Measurements from ENCODE around the gene OR10G3. TPM values are rescaled to one million over a fixed set of nuclear protein-coding genes. Genes with fewer than 3 reads are reported as not detected.

The OR10G3 gene
- total RNA-seq, 2 donors from 2014 or later = not detected

- Histone ChIP-seq H3K36me3 (no peaks in the 10 kb centered on the region), H3K27ac (no peak overlapping the region), H3K27me3 (replicated peaks; ENCODE audit: insufficient read depth) (no peaks in the 10 kb centered on the region), H3K4me1 (replicated peaks) (no peaks in the 10 kb centered on the region), H3K4me3 (no peak overlapping the region), H3K9me3 (no peaks in the 10 kb centered on the region)
- DNase-seq (ENCODE audit: low spot score) = no peak
- TF ChIP-seq POLR2AphosphoS5 (IDR thresholded peaks at IDR 0.05) (no peak), POLR2A (IDR thresholded peaks at IDR 0.05) (no peak)
- TF ChIP-seq, protein P1, sequence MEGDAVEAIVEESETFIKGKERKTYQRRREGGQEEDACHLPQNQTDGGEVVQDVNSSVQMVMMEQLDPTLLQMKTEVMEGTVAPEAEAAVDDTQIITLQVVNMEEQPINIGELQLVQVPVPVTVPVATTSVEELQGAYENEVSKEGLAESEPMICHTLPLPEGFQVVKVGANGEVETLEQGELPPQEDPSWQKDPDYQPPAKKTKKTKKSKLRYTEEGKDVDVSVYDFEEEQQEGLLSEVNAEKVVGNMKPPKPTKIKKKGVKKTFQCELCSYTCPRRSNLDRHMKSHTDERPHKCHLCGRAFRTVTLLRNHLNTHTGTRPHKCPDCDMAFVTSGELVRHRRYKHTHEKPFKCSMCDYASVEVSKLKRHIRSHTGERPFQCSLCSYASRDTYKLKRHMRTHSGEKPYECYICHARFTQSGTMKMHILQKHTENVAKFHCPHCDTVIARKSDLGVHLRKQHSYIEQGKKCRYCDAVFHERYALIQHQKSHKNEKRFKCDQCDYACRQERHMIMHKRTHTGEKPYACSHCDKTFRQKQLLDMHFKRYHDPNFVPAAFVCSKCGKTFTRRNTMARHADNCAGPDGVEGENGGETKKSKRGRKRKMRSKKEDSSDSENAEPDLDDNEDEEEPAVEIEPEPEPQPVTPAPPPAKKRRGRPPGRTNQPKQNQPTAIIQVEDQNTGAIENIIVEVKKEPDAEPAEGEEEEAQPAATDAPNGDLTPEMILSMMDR (IDR thresholded peaks at IDR 0.05) = no peak
- intact Hi-C loops (cut with DNase I) = no loop called here
- WGBS = 57% methylated on average over 5 of the region's 5 CpGs
Observed at GRCh38 chr14:21543963-21544362, 35.9 kb downstream of the OR10G3 start.

DNA sequence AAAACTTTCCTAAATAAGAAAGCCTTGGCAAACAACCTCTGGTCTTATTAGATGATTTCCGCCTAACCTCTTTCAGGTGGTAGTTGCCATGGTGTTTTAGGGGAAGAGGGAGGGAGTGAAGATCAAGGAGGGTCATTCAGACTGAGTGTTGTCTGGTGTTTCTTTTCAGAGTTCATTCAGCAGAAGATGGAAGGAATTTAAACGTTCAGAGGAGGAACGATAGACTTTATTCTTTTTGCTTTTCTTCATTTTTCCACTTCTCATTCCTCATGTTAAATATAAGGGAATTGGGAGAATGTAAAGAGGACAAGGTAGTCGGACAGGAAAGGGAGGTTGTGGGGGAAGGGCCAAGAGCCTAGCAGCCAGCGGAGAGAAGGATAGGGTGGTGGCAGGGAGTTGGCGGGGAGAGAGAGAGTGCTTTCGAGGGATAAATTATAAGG, 36.3 kb downstream of the OR10G3 start:
- H3K4me1 ChIP-seq (replicated peaks) = no peaks in the 10 kb centered on the region
- TF ChIP-seq POLR2AphosphoS5 (IDR thresholded peaks at IDR 0.05) = peak; percentile 5
- TF ChIP-seq POLR2A (IDR thresholded peaks at IDR 0.05) = no peak
- no peaks in the 10 kb centered on the region for H3K9me3 ChIP-seq
- H3K27me3 ChIP-seq (replicated peaks; ENCODE audit: insufficient read depth) = no peaks in the 10 kb centered on the region
- H3K27ac ChIP-seq = no peak overlapping the region
- no peaks in the 10 kb centered on the region for H3K36me3 ChIP-seq
- 30% methylated on average over 7 of the region's 7 CpGs for WGBS
- intact Hi-C loops (cut with DNase I) = no loop called here
- H3K4me3 ChIP-seq = no peak overlapping the region
- no peak for DNase-seq (ENCODE audit: low spot score)

DNA sequence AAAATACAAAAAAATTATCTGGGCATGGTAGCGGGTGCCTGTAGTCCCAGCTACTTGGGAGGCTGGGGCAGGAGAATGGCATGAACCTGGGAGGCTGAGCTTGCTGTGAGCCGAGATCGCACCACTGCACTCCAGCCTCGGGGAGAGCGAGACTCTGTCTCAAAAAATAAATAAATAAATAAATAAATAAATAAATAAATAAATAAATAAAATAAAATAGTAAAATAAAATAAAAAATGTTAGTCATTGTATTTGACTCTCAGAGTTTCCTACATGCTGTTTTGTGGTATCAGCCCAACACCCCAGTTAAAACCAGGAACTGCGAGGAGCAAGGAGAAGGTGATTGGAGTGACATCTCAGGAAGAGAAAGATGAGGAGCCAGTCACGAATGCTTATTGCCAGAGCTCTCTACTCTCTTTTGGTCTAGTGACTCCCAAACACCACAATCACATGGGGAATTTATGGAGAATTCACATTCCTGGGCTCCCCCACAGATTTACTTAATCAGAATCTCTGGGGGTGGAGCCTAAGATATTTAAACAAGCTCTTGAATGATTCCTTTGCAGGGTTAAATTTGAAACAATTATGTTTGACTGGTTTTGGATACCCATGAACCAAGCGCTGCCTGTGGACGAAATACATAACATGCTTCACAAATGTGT, 38.3 kb downstream of the OR10G3 start:
- no peak overlapping the region for H3K27ac ChIP-seq
- H3K4me3 ChIP-seq = no peak overlapping the region
- H3K4me1 ChIP-seq (replicated peaks) = no peaks in the 10 kb centered on the region
- no peaks in the 10 kb centered on the region for H3K27me3 ChIP-seq (replicated peaks; ENCODE audit: insufficient read depth)
- TF ChIP-seq POLR2AphosphoS5 (IDR thresholded peaks at IDR 0.05) (no peak), POLR2A (IDR thresholded peaks at IDR 0.05) (no peak)
- TF ChIP-seq, protein P1 (IDR thresholded peaks at IDR 0.05) = no peak
- no peaks in the 10 kb centered on the region for H3K9me3 ChIP-seq
- no peaks in the 10 kb centered on the region for H3K36me3 ChIP-seq
- no peak for DNase-seq (ENCODE audit: low spot score)
- intact Hi-C loops (cut with DNase I) = no loop called here
- WGBS = 93% methylated on average over 9 of the region's 9 CpGs

- Histone ChIP-seq H3K27ac (no peak overlapping the region), H3K4me3 (no peak overlapping the region), H3K27me3 (replicated peaks; ENCODE audit: insufficient read depth) (peaks cover 2% of the 10 kb centered on the region), H3K9me3 (no peaks in the 10 kb centered on the region), H3K36me3 (no peaks in the 10 kb centered on the region), H3K4me1 (replicated peaks) (no peaks in the 10 kb centered on the region)
- 58% methylated on average over 3 of the region's 3 CpGs for WGBS
- intact Hi-C loops (cut with DNase I) = no loop called here
- DNase-seq (ENCODE audit: low spot score) = no peak
- TF ChIP-seq, protein P1 (IDR thresholded peaks at IDR 0.05) = no peak
- TF ChIP-seq POLR2A (IDR thresholded peaks at IDR 0.05) (no peak), POLR2AphosphoS5 (IDR thresholded peaks at IDR 0.05) (no peak)
Observed at GRCh38 chr14:21539189-21539940, 40.5 kb downstream of the OR10G3 start.

DNA sequence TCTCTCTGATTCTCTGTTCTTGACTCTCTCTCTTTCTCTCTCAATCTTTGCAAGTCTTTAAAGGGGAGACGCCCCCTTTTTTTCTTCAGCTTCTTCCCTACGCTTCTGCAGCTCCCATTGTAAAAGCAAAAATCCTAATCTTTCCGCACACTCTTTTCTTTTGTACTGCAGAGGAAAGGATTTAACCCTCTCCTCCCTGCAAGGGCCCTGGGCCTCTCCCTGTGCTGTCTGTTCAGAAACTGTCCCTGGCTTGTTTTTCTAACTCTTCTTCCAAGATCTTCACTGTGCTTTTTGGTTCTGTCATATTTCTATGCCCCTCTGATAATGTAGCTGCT, 42.8 kb downstream of the OR10G3 start:
- no peak for TF ChIP-seq POLR2AphosphoS5 (IDR thresholded peaks at IDR 0.05)
- TF ChIP-seq POLR2A (IDR thresholded peaks at IDR 0.05) = no peak
- TF ChIP-seq, protein P1 (IDR thresholded peaks at IDR 0.05) = no peak
- 9% methylated on average over 3 of the region's 3 CpGs for WGBS
- Histone ChIP-seq H3K27me3 (replicated peaks; ENCODE audit: insufficient read depth) (peaks cover 2% of the 10 kb centered on the region), H3K36me3 (no peaks in the 10 kb centered on the region), H3K9me3 (no peaks in the 10 kb centered on the region), H3K4me1 (replicated peaks) (no peaks in the 10 kb centered on the region), H3K4me3 (peak overlapping the region; percentile 3 to 18), H3K27ac (no peak overlapping the region)
- intact Hi-C loops (cut with DNase I) = no loop called here
- DNase-seq (ENCODE audit: low spot score) = no peak
